Colonic mucosa (tissue), 4 donors: ENCODE data around the gene R3HDM2. TPM values are rescaled to one million over a fixed set of nuclear protein-coding genes. Genes with fewer than 3 reads are reported as not detected.
"Not testable (repeated sequence)": the region's sequence is repeated elsewhere in the genome, so short reads cannot be mapped to it uniquely, and the experiment has no call there.

Experiments used
- DNase-seq: peaks from one replicate; pipeline ENCODE4 v3.0.0-alpha.2; 2020
- H3K27ac ChIP-seq: fragments of 200-600 bp; one replicate; pipeline ENCODE4 v1.8.0; 2021
- H3K27me3 ChIP-seq: fragments of 200-600 bp; one replicate; pipeline ENCODE4 v1.8.0; 2021
- H3K36me3 ChIP-seq: fragments of 200-600 bp; one replicate; pipeline ENCODE4 v1.8.0; 2021
- H3K4me1 ChIP-seq: fragments of 200-600 bp; one replicate; pipeline ENCODE4 v1.8.0; 2021; ENCODE audit warnings: mild to moderate bottlenecking
- H3K4me3 ChIP-seq: fragments of 200-600 bp; one replicate; pipeline ENCODE4 v1.8.0; 2021
- H3K9ac ChIP-seq, 2 donors: one replicate each; pipeline ENCODE4 v1.7.0; 2013; ENCODE audit warnings: control low read depth in 2 of 2, low read depth in 2 of 2, low read length in 2 of 2
- H3K9me3 ChIP-seq: fragments of 200-600 bp; one replicate; pipeline ENCODE4 v1.8.0; 2021
- CTCF ChIP-seq: fragments of 200-600 bp; IDR thresholded peaks from one replicate; pipeline ENCODE4 v1.8.0; 2022; ENCODE audit warnings: antibody characterized with exemption, mild to moderate bottlenecking
- intact Hi-C: fragments of 100-400 bp; cut with DNase I; formaldehyde crosslinking; loops from one replicate; pipeline ENCODE4 v1.14.1; 2022
- total RNA-seq, 2 donors: library from RNA; stranded (reverse); fragmentation: NEBNext Ultra II Directional in 1 of 2; extraction: Animal tissue kit (Norgen Biotek cat#: 25700) in 1 of 2; gene quantifications; one replicate each; pipeline ENCODE4 v1.2.1, GENCODE V29; 2021
- donor health status: healthy.
- donor health status: DM: no; HTN: no; CAD: no.
- donor health status: DM: no; HTN: no; CAD: no.

The R3HDM2 gene
- total RNA-seq, 2 donors from 2014 or later, result 41.0 to 60.4 TPM

GRCh38 chr12:57420482-57420881 is 10.4 kb downstream of the R3HDM2 start:
- no peak for TF ChIP-seq CTCF
- H3K27me3 ChIP-seq, result no peaks in the 10 kb centered on the region
- H3K9ac ChIP-seq, result no peak overlapping the region
- H3K4me3 ChIP-seq, result no peak overlapping the region
- no peak for DNase-seq
- H3K4me1 ChIP-seq, result no peaks in the 10 kb centered on the region
- intact Hi-C loops, result no loop called here
- no peak overlapping the region for H3K27ac ChIP-seq
- H3K36me3 ChIP-seq, result no peaks in the 10 kb centered on the region
- H3K9me3 ChIP-seq, result no peaks in the 10 kb centered on the region

- Histone ChIP-seq H3K36me3 (no peaks in the 10 kb centered on the region), H3K4me1 (no peaks in the 10 kb centered on the region), H3K27ac (no peak overlapping the region), H3K4me3 (no peak overlapping the region), H3K27me3 (no peaks in the 10 kb centered on the region), H3K9ac (no peak overlapping the region), H3K9me3 (no peaks in the 10 kb centered on the region)
- intact Hi-C loops, result no loop called here
- no peak for DNase-seq
- no peak for TF ChIP-seq CTCF
Observed at GRCh38 chr12:57419495-57419894, 11.3 kb downstream of the R3HDM2 start.

DNA sequence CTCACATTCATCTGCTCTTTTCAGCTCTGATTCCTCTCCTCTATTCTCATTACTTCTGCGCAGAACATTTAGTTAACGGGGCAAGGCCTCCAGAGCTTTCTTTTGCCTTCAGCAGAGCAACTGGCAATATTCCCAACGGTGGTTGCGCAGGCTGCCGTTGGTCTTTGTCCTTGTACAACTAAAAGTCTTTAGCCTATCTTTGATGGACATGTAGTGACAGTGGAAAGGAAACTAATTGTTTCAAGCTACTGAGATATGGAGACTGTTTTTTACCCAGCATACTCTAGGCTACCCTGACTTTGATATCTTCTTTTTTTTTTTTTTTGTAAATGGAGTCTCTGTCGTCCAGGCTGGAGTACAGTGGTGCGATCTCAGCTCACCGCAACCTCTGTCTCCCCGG is 12.6 kb downstream of the R3HDM2 start:
- H3K27me3 ChIP-seq, result no peaks in the 10 kb centered on the region
- H3K9ac ChIP-seq, result no peak overlapping the region
- H3K36me3 ChIP-seq, result no peaks in the 10 kb centered on the region
- intact Hi-C loops, result no loop called here
- H3K4me1 ChIP-seq, result no peaks in the 10 kb centered on the region
- H3K27ac ChIP-seq, result no peak overlapping the region
- H3K4me3 ChIP-seq, result no peak overlapping the region
- H3K9me3 ChIP-seq, result no peaks in the 10 kb centered on the region
- TF ChIP-seq CTCF, result no peak
- DNase-seq, result no peak

- Histone ChIP-seq H3K4me3 (no peak overlapping the region), H3K36me3 (no peaks in the 10 kb centered on the region), H3K27ac (no peak overlapping the region), H3K9me3 (no peaks in the 10 kb centered on the region), H3K9ac (no peak overlapping the region), H3K4me1 (no peaks in the 10 kb centered on the region), H3K27me3 (no peaks in the 10 kb centered on the region)
- DNase-seq, result no peak
- intact Hi-C loops, result no loop called here
- no peak for TF ChIP-seq CTCF
Observed at GRCh38 chr12:57416039-57416996, 14.5 kb downstream of the R3HDM2 start.

- Histone ChIP-seq H3K9ac (no peak overlapping the region), H3K27ac (no peak overlapping the region), H3K36me3 (no peaks in the 10 kb centered on the region), H3K9me3 (no peaks in the 10 kb centered on the region), H3K27me3 (no peaks in the 10 kb centered on the region), H3K4me1 (no peaks in the 10 kb centered on the region), H3K4me3 (no peak overlapping the region)
- intact Hi-C loops, result no loop called here
- no peak for TF ChIP-seq CTCF
- DNase-seq, result no peak
Observed at GRCh38 chr12:57415088-57415487, 15.8 kb downstream of the R3HDM2 start.

- H3K27me3 ChIP-seq, H3K36me3 ChIP-seq, DNase-seq, H3K4me3 ChIP-seq, H3K27ac ChIP-seq, H3K4me1 ChIP-seq, intact Hi-C loops, H3K9ac ChIP-seq, H3K9me3 ChIP-seq: not testable (repeated sequence)
Observed at GRCh38 chr12:57414160-57414559, 16.7 kb downstream of the R3HDM2 start.
